Stimulated activated effector memory CD8-positive, alpha-beta T cell treated with anti-CD3 and anti-CD28 coated beads, Interleukin-12 subunit alpha, Interleukin-12 subunit beta, amount 100 ng/mL, for 72 hours (primary cell): ENCODE data around the gene HIPK4.
A peak's percentile ranks its signal among the peaks of the same experiment; 100 is the strongest.
"Not testable (repeated sequence)": the region's sequence is repeated elsewhere in the genome, so short reads cannot be mapped to it uniquely, and the experiment has no call there.

Experiments used
- ATAC-seq: fragments of 150-1000 bp; cut with Tn5 transposase; 2 replicates; pipeline ENCODE4 v1.10.0; 2021
- DNase-seq, 2 donors: peaks; one replicate each; pipeline ENCODE4 v3.0.0; 2021 to 2022; ENCODE audit warnings: low spot score in 2 of 2
- H3K27ac Mint-ChIP-seq: one replicate; pipeline ENCODE4 v1.8.0; 2022; ENCODE audit warnings: mild to moderate bottlenecking, mixed read lengths
- H3K36me3 Mint-ChIP-seq: one replicate; pipeline ENCODE4 v1.8.0; 2022; ENCODE audit warnings: mild to moderate bottlenecking, mixed read lengths
- H3K4me1 Mint-ChIP-seq: one replicate; pipeline ENCODE4 v1.8.0; 2022; ENCODE audit warnings: mixed read lengths
- H3K4me3 Mint-ChIP-seq: one replicate; pipeline ENCODE4 v1.8.0; 2022; ENCODE audit warnings: mild to moderate bottlenecking, mixed read lengths
- H3K9me3 Mint-ChIP-seq: one replicate; pipeline ENCODE4 v1.8.0; 2022; ENCODE audit warnings: mixed read lengths

Gene HIPK4

GRCh38 chr19:40390084-40390742, at the start of gene HIPK4:
TSS of gene HIPK4 (minus strand) at chr19:40390181. CDS start at chr19:40389902, 279 bp downstream.
- ATAC-seq (no peak), DNase-seq (no peak)
- no peak within 1 kb of the TSS for H3K27ac Mint-ChIP-seq
- H3K4me3 Mint-ChIP-seq, result no peak within 1 kb of the TSS
- H3K9me3 Mint-ChIP-seq, result no peaks in the 10 kb centered on the region
- no peaks in the 10 kb centered on the region for H3K4me1 Mint-ChIP-seq
- no peaks in the 10 kb centered on the region for H3K36me3 Mint-ChIP-seq

- no peaks in the 10 kb centered on the region for H3K9me3 Mint-ChIP-seq
- peaks cover 38% of the 10 kb centered on the region for H3K36me3 Mint-ChIP-seq
- no peak overlapping the region for H3K27ac Mint-ChIP-seq
- ATAC-seq (no peak), DNase-seq (no peak)
- H3K4me3 Mint-ChIP-seq, result no peak overlapping the region
- H3K4me1 Mint-ChIP-seq, result peaks cover 33% of the 10 kb centered on the region
These were observed 48.3 kb upstream of the HIPK4 start for GRCh38 chr19:40438284-40438683.

- DNase-seq (peak; percentile 29 to 69), ATAC-seq (peak; percentile 90)
- Mint-ChIP-seq H3K36me3 (peaks cover 7% of the 10 kb centered on the region), H3K27ac (peak overlapping the region; percentile 99), H3K4me1 (peaks cover 18% of the 10 kb centered on the region), H3K4me3 (peak overlapping the region; percentile 77), H3K9me3 (no peaks in the 10 kb centered on the region)
These were observed 43.6 kb upstream of the HIPK4 start for GRCh38 chr19:40433391-40434216.

- ATAC-seq, result not testable (repeated sequence)
- peak overlapping the region; percentile 99 for H3K27ac Mint-ChIP-seq
These were observed 42.8 kb upstream of the HIPK4 start for GRCh38 chr19:40432760-40433159.

GRCh38 chr19:40431698-40432097, 41.7 kb upstream of the HIPK4 start:
- no peaks in the 10 kb centered on the region for H3K9me3 Mint-ChIP-seq
- H3K27ac Mint-ChIP-seq, result no peak overlapping the region
- no peak for DNase-seq
- H3K4me1 Mint-ChIP-seq, result peaks cover 18% of the 10 kb centered on the region
- H3K4me3 Mint-ChIP-seq, result no peak overlapping the region
- peaks cover 7% of the 10 kb centered on the region for H3K36me3 Mint-ChIP-seq
- ATAC-seq, result no peak

More at GRCh38 chr19:40432760-40433159, 42.8 kb upstream of the HIPK4 start:
- Mint-ChIP-seq H3K4me3 (peak overlapping the region; percentile 77), H3K4me1 (peaks cover 18% of the 10 kb centered on the region)
- not testable (repeated sequence) for DNase-seq, H3K36me3 Mint-ChIP-seq, H3K9me3 Mint-ChIP-seq

GRCh38 chr19:40430242-40430641, 40.3 kb upstream of the HIPK4 start:
- DNase-seq, ATAC-seq, H3K9me3 Mint-ChIP-seq, H3K4me3 Mint-ChIP-seq, H3K27ac Mint-ChIP-seq: not testable (repeated sequence)
- Mint-ChIP-seq H3K36me3 (peaks cover 15% of the 10 kb centered on the region), H3K4me1 (peaks cover 17% of the 10 kb centered on the region)

DNA sequence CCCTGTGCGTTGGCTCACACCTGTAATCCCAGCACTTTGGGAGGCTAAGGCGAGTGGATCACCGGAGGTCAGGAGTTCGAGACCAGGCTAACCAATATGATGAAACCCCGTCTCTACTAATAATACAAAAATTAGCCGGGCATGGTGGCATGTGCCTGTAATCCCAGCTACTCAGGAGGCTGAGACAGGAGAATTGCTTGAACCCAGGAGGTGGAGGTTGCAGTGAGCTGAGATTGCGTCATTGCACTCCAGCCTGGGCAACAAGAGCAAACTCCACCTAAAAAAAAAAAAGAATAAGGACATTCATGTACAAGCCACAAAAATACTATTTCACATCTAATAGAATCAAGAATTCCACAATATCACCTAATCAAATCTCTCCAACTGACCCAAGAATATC, 38.2 kb upstream of the HIPK4 start:
- not testable (repeated sequence) for H3K9me3 Mint-ChIP-seq, H3K4me3 Mint-ChIP-seq, DNase-seq, ATAC-seq, H3K27ac Mint-ChIP-seq
- Mint-ChIP-seq H3K36me3 (peaks cover 31% of the 10 kb centered on the region), H3K4me1 (peaks cover 22% of the 10 kb centered on the region)

DNA sequence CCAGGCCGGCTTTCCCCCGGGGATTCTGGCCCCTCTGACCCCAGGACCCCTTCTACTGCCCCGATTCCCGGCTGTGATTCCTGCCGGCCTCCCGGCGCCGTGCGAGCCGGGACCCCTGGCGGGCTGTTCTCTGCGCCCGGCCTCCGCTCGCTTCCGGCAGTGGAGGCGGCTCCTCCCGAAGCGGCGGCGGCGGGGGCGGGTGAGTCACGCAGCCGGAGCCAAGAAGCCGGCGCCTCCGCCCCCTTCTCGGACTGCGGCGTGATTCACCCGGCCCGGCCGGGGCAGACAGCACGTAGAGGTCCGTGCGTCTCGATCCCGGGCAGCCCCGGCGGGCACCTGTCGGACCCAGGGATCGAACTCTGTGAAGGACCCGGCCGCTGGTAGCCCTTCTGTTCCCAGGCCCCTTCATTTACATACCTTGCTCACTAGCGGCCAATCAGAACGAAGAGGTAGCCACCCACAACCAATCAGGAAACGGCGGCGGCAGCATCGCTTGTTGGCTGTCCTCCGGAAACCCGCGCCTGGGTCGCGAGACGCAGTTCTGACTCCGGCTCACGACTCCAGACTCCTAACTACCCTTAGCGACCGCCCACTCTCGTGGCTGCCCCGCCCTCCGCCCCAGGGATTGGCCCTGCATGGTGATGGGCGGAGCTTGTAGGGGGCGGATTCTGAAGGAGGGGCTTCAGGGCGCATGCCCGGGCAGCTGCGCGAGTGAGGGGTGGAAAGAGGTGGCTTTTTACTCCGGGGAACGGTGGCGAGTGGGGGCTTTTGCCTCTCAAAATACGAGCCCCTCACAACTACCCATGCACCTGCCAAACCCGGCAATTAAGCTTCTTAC, 35.7 kb upstream of the HIPK4 start, which contains the start of gene SERTAD1:
TSS of gene SERTAD1 (minus strand) at position 543 of the 838 bp plus-strand sequence. CDS start 2,446 bp downstream, outside the sequence.
- H3K27ac Mint-ChIP-seq, result peak within 1 kb of the TSS; percentile 98
- peak within 1 kb of the TSS; percentile 96 for H3K4me3 Mint-ChIP-seq
- peaks cover 54% of the 10 kb centered on the region for H3K36me3 Mint-ChIP-seq
- DNase-seq, result peak; percentile 98 to 100
- no peaks in the 10 kb centered on the region for H3K9me3 Mint-ChIP-seq
- ATAC-seq, result peak; percentile 92
- peaks cover 30% of the 10 kb centered on the region for H3K4me1 Mint-ChIP-seq

DNA sequence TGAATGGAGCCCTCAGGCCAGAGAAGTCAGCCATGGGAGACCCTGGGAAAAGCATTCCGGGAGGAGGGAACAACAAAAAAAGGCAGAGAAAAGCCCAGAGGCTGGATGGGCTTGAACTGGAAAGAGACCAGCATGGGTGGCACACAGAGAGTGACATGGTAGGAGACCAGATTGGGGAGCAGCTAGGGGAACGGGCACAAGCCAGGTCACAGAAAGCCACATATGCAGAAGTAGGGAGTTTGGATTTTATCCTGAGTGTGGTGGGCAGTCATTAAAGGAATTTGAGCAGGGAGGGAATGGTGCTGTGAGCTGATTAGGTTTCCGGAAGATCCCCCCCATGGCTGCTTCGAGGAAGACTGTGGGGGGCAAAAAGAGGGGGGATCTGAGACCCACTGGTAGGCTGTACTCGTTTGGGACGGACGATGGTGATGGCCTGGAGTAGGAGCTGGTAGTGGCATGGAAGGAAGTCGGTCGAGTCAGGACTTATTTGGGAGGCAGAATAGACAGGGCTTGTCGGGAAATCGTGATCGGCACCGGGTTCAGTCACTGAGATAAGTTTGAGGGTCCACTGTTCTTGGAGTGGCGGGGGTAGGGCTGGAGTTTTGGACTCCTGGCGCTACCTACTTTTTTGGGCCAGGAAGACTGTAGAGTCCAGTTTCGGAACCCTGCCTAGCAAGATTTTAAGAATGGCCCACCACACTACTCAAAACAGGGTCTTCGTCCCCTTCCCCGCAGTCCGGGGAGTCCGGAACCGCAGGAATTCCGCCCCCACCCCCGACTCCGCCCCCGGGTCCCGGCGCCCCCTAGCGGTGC, 34.9 kb upstream of the HIPK4 start:
- ATAC-seq, result no peak

DNA sequence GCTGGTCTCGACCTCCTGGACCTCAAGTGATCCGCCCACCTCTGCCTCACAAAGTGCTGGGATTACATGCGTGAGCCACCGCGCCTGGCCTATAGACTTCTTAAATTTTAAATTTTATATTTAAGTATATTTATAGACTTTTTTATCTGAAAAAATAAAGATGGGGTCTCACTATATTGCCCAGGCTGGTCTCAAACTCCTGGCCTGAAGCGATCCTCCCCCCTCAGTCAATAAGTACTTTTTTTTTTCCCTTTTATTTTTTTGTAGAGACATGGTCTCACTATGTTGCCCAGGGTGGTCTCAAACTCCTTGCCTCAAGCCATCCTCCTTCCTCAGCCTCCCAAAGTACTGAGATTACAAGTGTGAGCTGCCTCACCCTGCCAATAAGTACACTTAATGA, 34.0 kb upstream of the HIPK4 start:
- peaks cover 30% of the 10 kb centered on the region for H3K4me1 Mint-ChIP-seq
- peak overlapping the region; percentile 96 for H3K4me3 Mint-ChIP-seq
- ATAC-seq (no peak), DNase-seq (no peak)
- H3K36me3 Mint-ChIP-seq, result peaks cover 59% of the 10 kb centered on the region
- H3K9me3 Mint-ChIP-seq, result no peaks in the 10 kb centered on the region
- H3K27ac Mint-ChIP-seq, result peak overlapping the region; percentile 98

More for the DNA sequence above, 34.9 kb upstream of the HIPK4 start:
- no peaks in the 10 kb centered on the region for H3K9me3 Mint-ChIP-seq
- peak overlapping the region; percentile 96 for H3K4me3 Mint-ChIP-seq
- no peak for DNase-seq
- H3K27ac Mint-ChIP-seq, result peak overlapping the region; percentile 98
- H3K4me1 Mint-ChIP-seq, result peaks cover 30% of the 10 kb centered on the region
- H3K36me3 Mint-ChIP-seq, result peaks cover 59% of the 10 kb centered on the region

- Mint-ChIP-seq H3K4me1 (peaks cover 35% of the 10 kb centered on the region), H3K4me3 (peak overlapping the region; percentile 96), H3K36me3 (peaks cover 59% of the 10 kb centered on the region), H3K9me3 (no peaks in the 10 kb centered on the region), H3K27ac (peak overlapping the region; percentile 87)
- DNase-seq (no peak), ATAC-seq (no peak)
These were observed 33.0 kb upstream of the HIPK4 start for GRCh38 chr19:40422748-40423566.

DNA sequence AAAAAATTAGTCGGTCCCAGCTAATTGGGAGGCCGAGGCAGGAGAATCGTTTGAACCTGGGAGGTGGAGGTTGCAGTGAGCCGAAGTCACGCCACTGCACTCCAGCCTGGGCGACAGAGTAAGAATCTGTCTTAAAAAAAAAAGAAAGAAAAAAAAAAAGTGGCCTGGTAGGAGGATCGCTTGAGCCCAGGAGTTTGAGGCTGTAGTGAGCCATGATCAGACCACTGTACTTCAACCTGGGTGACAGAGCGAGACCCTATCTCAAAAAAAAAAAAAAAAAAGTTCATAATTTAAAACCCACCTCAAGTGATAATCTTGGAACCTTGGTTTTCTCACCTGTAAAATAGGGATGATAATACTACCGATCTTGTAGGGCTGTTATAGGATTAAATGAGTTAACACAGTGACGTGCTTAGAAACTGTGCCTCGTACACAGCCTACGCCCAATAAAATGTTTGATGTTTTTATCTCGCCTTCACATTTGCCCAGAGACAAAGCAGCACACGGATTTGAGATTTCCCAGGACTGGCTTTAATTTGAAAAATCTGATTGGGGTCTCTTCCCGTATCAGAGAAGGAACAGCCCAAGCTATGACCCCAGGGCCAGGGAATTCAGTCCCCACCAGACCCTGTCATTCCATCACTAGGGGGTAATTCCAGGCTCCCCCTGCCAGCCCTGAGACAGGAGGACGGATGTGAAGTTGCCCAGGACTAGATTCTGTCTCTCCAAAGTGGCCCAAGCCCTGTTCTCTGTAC, 32.2 kb upstream of the HIPK4 start:
- Mint-ChIP-seq H3K4me1 (peaks cover 43% of the 10 kb centered on the region), H3K4me3 (peak overlapping the region; percentile 96), H3K27ac (peak overlapping the region; percentile 87), H3K9me3 (no peaks in the 10 kb centered on the region), H3K36me3 (peaks cover 59% of the 10 kb centered on the region)
- no peak for DNase-seq
- no peak for ATAC-seq
